Keratinocyte (primary cell): ENCODE results near the gene TSPYL2. TPM values are rescaled to one million over a fixed set of nuclear protein-coding genes. Genes with fewer than 3 reads are reported as not detected.

ENCODE experiments used
- DNase-seq: peaks from one replicate; pipeline ENCODE4 v3.0.0-alpha.2; 2011; ENCODE audit warnings: low read depth, missing footprints, low spot score
- FAIRE-seq: peaks from 2 replicates; lab custom pipeline; 2011; peaks lifted over from hg19 to GRCh38; lab: Jason Lieb, UNC
- H2AFZ ChIP-seq: 2 replicates; pipeline ENCODE4 v1.6.0; 2012; ENCODE audit warnings: low read length, control low read depth, inconsistent platforms; ENCODE audit not compliant: control insufficient read depth
- H3K27ac ChIP-seq: 2 replicates; pipeline ENCODE4 v1.5.1; 2011; ENCODE audit warnings: low read length; ENCODE audit not compliant: control insufficient read depth, insufficient read depth
- H3K27me3 ChIP-seq: 3 replicates; pipeline ENCODE4 v1.6.0; 2011; ENCODE audit warnings: low read length; ENCODE audit not compliant: control insufficient read depth, insufficient read depth; ENCODE audit errors: extremely low read depth
- H3K36me3 ChIP-seq, 2 experiments: 2 replicates in 1 of 2; 3 replicates in 1 of 2; pipeline ENCODE4 v1.5.1; 2011; ENCODE audit warnings: low read length in 2 of 2, mild to moderate bottlenecking in 1 of 2; ENCODE audit not compliant: control insufficient read depth in 2 of 2, insufficient read depth in 2 of 2; ENCODE audit errors: extremely low read depth in 1 of 2
- H3K4me1 ChIP-seq: 3 replicates; pipeline ENCODE4 v1.5.1; 2011; ENCODE audit warnings: low read length; ENCODE audit not compliant: control insufficient read depth, insufficient read depth; ENCODE audit errors: extremely low read depth
- H3K4me2 ChIP-seq: 3 replicates; pipeline ENCODE4 v1.6.0; 2011; ENCODE audit warnings: low read depth, low read length; ENCODE audit not compliant: control insufficient read depth, insufficient read depth; ENCODE audit errors: extremely low read depth
- H3K4me3 ChIP-seq, 3 experiments: fragments of 200-600 bp in 1 of 3; sonication (generic) in 1 of 3; 2 replicates in 2 of 3; 3 replicates in 1 of 3; pipeline ENCODE4 v1.5.1; 2011 to 2016; ENCODE audit warnings: low read length in 3 of 3, mild to moderate bottlenecking in 3 of 3, control low read depth in 2 of 3, inconsistent platforms in 1 of 3, low read depth in 1 of 3, mixed read lengths in 1 of 3, mixed run types in 1 of 3, moderate library complexity in 1 of 3; ENCODE audit not compliant: control insufficient read depth in 2 of 3, insufficient read depth in 2 of 3; ENCODE audit errors: extremely low read depth in 1 of 3
- H3K79me2 ChIP-seq: 2 replicates; pipeline ENCODE4 v1.6.0; 2012; ENCODE audit warnings: low read length; ENCODE audit not compliant: control insufficient read depth, insufficient read depth
- H3K9ac ChIP-seq: 3 replicates; pipeline ENCODE4 v1.6.0; 2011; ENCODE audit warnings: low read length; ENCODE audit not compliant: control insufficient read depth, insufficient read depth; ENCODE audit errors: extremely low read depth
- H3K9me1 ChIP-seq: 3 replicates; pipeline ENCODE4 v1.6.0; 2011; ENCODE audit warnings: low read length; ENCODE audit not compliant: control insufficient read depth, insufficient read depth; ENCODE audit errors: extremely low read depth
- H3K9me3 ChIP-seq: 2 replicates; pipeline ENCODE4 v1.5.1; 2012; ENCODE audit warnings: low read depth, low read length; ENCODE audit not compliant: control insufficient read depth
- H4K20me1 ChIP-seq: 3 replicates; pipeline ENCODE4 v1.6.0; 2011; ENCODE audit warnings: low read length; ENCODE audit not compliant: control insufficient read depth, insufficient read depth; ENCODE audit errors: extremely low read depth
- CTCF ChIP-seq, 3 experiments: IDR thresholded peaks in 1 of 3; conservative IDR thresholded peaks in 1 of 3; optimal IDR thresholded peaks in 1 of 3; 2 replicates in 2 of 3; 3 replicates in 1 of 3; pipeline versions ENCODE3 to v1.5.1; 2011; ENCODE audit warnings: low read length in 3 of 3, mild to moderate bottlenecking in 3 of 3, moderate library complexity in 2 of 3, control low read depth in 1 of 3, inconsistent platforms in 1 of 3; ENCODE audit not compliant: insufficient read depth in 2 of 3; ENCODE audit errors: extremely low read depth in 1 of 3
- EZH2 ChIP-seq: IDR thresholded peaks from one replicate; pipeline ENCODE4 v1.6.1; 2012; ENCODE audit warnings: inconsistent platforms, mild to moderate bottlenecking, low read length, moderate library complexity
- dilution Hi-C: fragments of 300-500 bp; cut with MboI; formaldehyde crosslinking; loops from one replicate; pipeline ENCODE4 v1.7.0; 2020; ENCODE audit warnings: low sequenced_read_pairs; ENCODE audit not compliant: extremely low pct_ligation_motif_present
- polyA minus RNA-seq, 3 experiments: library from RNA; depleted of rRNA, polyadenylated mRNA; stranded (reverse); fragments of >200 nt; gene quantifications; 1 replicate in 1 of 3; 2 replicates in 1 of 3; 3 replicates in 1 of 3; pipeline ENCODE4 v1.2.3, GENCODE V29; 2011
- polyA plus RNA-seq, 5 experiments: library from polyadenylated mRNA; depleted of rRNA in 3 of 5; stranded (reverse) in 3 of 5; stranded (forward) in 1 of 5; unstranded in 1 of 5; fragments of >200 nt; gene quantifications; 1 replicate in 1 of 5; 2 replicates in 3 of 5; 3 replicates in 1 of 5; pipeline versions ENCODE4 v1.2.1 to v1.2.3, GENCODE V29; 2011 to 2012; ENCODE audit warnings: missing spikeins in 2 of 5, low read depth in 1 of 5, low replicate concordance in 1 of 5

The TSPYL2 gene
- 13.9 to 20.2 TPM (median 17.9 TPM) in 3 replicates for polyA plus RNA-seq
- polyA plus RNA-seq (2011; ENCODE audit: low read depth), result 107 TPM
- polyA plus RNA-seq (2011; cell fraction: cytosol; rRNA removed), result 9.9 and 12.8 TPM in 2 replicates
- polyA plus RNA-seq (2011; cell fraction: nucleus; rRNA removed), result 57.6 and 67.2 TPM in 2 replicates
- polyA plus RNA-seq (2012; ENCODE audit: low replicate concordance), result 10.4 and 16.6 TPM in 2 replicates
- 5.9 to 16.2 TPM (median 7.4 TPM) in 3 replicates for polyA minus RNA-seq
- 9.4 TPM for polyA minus RNA-seq (2011; cell fraction: cytosol; rRNA and poly(A)+ RNA removed)
- 6.1 and 11.9 TPM in 2 replicates for polyA minus RNA-seq (2011; cell fraction: nucleus; rRNA and poly(A)+ RNA removed)

DNA sequence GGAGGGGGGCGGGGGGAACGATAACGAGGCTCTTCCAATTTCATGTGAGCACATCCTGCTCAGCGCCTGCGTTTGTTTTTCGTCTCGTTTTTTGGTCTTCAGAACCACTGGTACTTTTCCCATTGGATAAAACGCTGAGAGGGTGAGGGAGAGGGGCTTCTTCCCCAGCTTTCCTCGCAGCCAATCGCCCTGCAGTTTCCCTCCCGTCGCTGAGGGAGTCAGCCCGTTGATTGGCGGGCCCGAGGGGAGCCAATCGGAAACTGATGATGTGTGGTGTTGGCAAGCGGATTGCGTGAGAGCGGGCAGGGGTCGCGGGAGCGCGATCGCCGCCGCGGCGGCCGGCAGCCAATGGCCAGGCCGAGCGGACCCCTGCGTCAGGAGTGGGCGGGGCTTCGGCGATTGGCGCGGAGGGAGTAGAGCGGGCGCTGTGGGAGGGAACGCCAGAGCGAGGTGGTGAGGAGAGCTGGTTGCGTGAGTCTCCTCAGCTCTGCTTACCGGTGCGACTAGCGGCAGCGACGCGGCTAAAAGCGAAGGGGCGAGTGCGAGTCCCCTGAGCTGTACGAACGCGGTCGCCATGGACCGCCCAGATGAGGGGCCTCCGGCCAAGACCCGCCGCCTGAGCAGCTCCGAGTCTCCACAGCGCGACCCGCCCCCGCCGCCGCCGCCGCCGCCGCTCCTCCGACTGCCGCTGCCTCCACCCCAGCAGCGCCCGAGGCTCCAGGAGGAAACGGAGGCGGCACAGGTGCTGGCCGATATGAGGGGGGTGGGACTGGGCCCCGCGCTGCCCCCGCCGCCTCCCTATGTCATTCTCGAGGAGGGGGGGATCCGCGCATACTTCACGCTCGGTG, at the start of gene TSPYL2:
Gene TSPYL2 (plus strand): TSS at position 443 of the 848 bp plus-strand sequence. CDS start 132 bp downstream, at position 575.
- H4K20me1 ChIP-seq, result no peaks in the 10 kb centered on the region
- FAIRE-seq (no peak), DNase-seq (peak; percentile 66)
- H3K9me1 ChIP-seq, result no peaks in the 10 kb centered on the region
- peaks cover 8 to 10% of the 10 kb centered on the region in 2 experiments for H3K36me3 ChIP-seq
- no peaks in the 10 kb centered on the region for H3K9me3 ChIP-seq
- H3K27me3 ChIP-seq, result no peaks in the 10 kb centered on the region
- peak within 1 kb of the TSS; percentile 76 for H3K4me2 ChIP-seq
- H3K79me2 ChIP-seq, result peaks cover 2% of the 10 kb centered on the region
- H3K4me3 ChIP-seq, result peak within 1 kb of the TSS; percentile 63 to 69 (median 66)
- H2AFZ ChIP-seq, result no peak within 1 kb of the TSS
- peaks cover 4% of the 10 kb centered on the region for H3K4me1 ChIP-seq
- peak within 1 kb of the TSS; percentile 74 for H3K9ac ChIP-seq
- dilution Hi-C loops, result no loop called here
- TF ChIP-seq CTCF (optimal IDR thresholded peaks at IDR 0.05 in 1 of 3, IDR thresholded peaks at IDR 0.05 in 1 of 3, conservative IDR thresholded peaks at IDR 0.05 in 1 of 3; ENCODE audit: extremely low read depth in 1 of 3, insufficient read depth in 2 of 3, low read length in 3 of 3) (no peak), EZH2 (no peak)
- H3K27ac ChIP-seq, result peak within 1 kb of the TSS; percentile 68

GRCh38 chrX:53036149-53036548, 46.0 kb upstream of the TSPYL2 start:
- FAIRE-seq (no peak), DNase-seq (no peak)
- no peak overlapping the region for H3K4me2 ChIP-seq
- H3K27ac ChIP-seq, result no peak overlapping the region
- no peak overlapping the region for H3K9ac ChIP-seq
- no peaks in the 10 kb centered on the region for H3K79me2 ChIP-seq
- H2AFZ ChIP-seq, result no peak overlapping the region
- H3K4me1 ChIP-seq, result no peaks in the 10 kb centered on the region
- H3K36me3 ChIP-seq, result no peaks in the 10 kb centered on the region
- TF ChIP-seq CTCF (optimal IDR thresholded peaks at IDR 0.05 in 1 of 3, IDR thresholded peaks at IDR 0.05 in 1 of 3, conservative IDR thresholded peaks at IDR 0.05 in 1 of 3; ENCODE audit: extremely low read depth in 1 of 3, insufficient read depth in 2 of 3, low read length in 3 of 3), result no peak
- TF ChIP-seq EZH2, result no peak
- no peaks in the 10 kb centered on the region for H3K9me3 ChIP-seq
- H3K9me1 ChIP-seq, result no peaks in the 10 kb centered on the region
- H4K20me1 ChIP-seq, result no peaks in the 10 kb centered on the region
- no peaks in the 10 kb centered on the region for H3K27me3 ChIP-seq
- dilution Hi-C loops, result no loop called here
- no peak overlapping the region for H3K4me3 ChIP-seq
